ENCODE results near the gene SLC16A11. TPM values are rescaled to one million over a fixed set of nuclear protein-coding genes. Genes with fewer than 3 reads are reported as not detected.

Gene SLC16A11
- total and polyA plus RNA-seq, 8 donors, result 0.68 to 3.7 (median 2.3) TPM; not detected in 5

- intact Hi-C loops (cut with DNase I; ENCODE audit: low total_unique reads), result no loop called here
- TF ChIP-seq POLR2A (IDR thresholded peaks at IDR 0.05), result no peak
- TF ChIP-seq POLR2AphosphoS5 (IDR thresholded peaks at IDR 0.05), result no peak
- no peak for TF ChIP-seq CTCF (IDR thresholded peaks at IDR 0.05)
- TF ChIP-seq EP300 (IDR thresholded peaks at IDR 0.05), result no peak
These were observed 33.4 kb downstream of the SLC16A11 start for GRCh38 chr17:7010523-7010922.

GRCh38 chr17:7007143-7007542 lies 36.7 kb downstream of the SLC16A11 start:
- TF ChIP-seq POLR2AphosphoS5 (IDR thresholded peaks at IDR 0.05), result no peak
- no peak for TF ChIP-seq POLR2A (IDR thresholded peaks at IDR 0.05)
- Histone ChIP-seq H3K9me3 (no peaks in the 10 kb centered on the region), H3K27me3 (no peaks in the 10 kb centered on the region), H3K27ac (no peak overlapping the region), H3K4me3 (no peak overlapping the region), H3K4me1 (peaks cover 22 to 49% (median 37%) of the 10 kb centered on the region in 4 donors), H3K36me3 (peaks cover 11 to 58% (median 49%) of the 10 kb centered on the region in 4 donors)
- DNase-seq, result no peak
- intact Hi-C loops (cut with DNase I; ENCODE audit: low total_unique reads), result loop anchor here (10.0 kb wide), 1 partner anchor 342 kb away; no protein-coding TSS in a partner anchor
- WGBS, 5 donors, result 77 to 89% (median 88%) methylated on average over 2 of the region's 2 CpGs

More at GRCh38 chr17:7010523-7010922, 33.4 kb downstream of the SLC16A11 start:
- Histone ChIP-seq H3K27ac (no peak overlapping the region), H3K9me3 (no peaks in the 10 kb centered on the region), H3K4me3 (peak overlapping the region in 3 of 4 donors; percentile 79 to 92 (median 83)), H3K4me1 (peaks cover 30 to 69% (median 54%) of the 10 kb centered on the region in 4 donors), H3K27me3 (no peaks in the 10 kb centered on the region), H3K36me3 (peaks cover 7 to 42% (median 34%) of the 10 kb centered on the region in 4 donors)
- WGBS, 5 donors, result 89 to 97% (median 94%) methylated on average over 2 of the region's 2 CpGs
- no peak for DNase-seq

GRCh38 chr17:7005716-7006115 lies 38.2 kb downstream of the SLC16A11 start:
- TF ChIP-seq POLR2AphosphoS5 (IDR thresholded peaks at IDR 0.05), result no peak
- no peak for TF ChIP-seq POLR2A (IDR thresholded peaks at IDR 0.05)
- no peak for TF ChIP-seq CTCF (IDR thresholded peaks at IDR 0.05)
- TF ChIP-seq EP300 (IDR thresholded peaks at IDR 0.05), result no peak
- intact Hi-C loops (cut with DNase I; ENCODE audit: low total_unique reads), result loop anchor here (10.0 kb wide), 1 partner anchor 341 kb away; no protein-coding TSS in a partner anchor
- Histone ChIP-seq H3K27ac (no peak overlapping the region), H3K27me3 (no peaks in the 10 kb centered on the region), H3K4me3 (no peak overlapping the region), H3K4me1 (peaks cover 10 to 36% (median 24%) of the 10 kb centered on the region in 4 donors), H3K36me3 (peaks cover 23 to 72% (median 63%) of the 10 kb centered on the region in 4 donors), H3K9me3 (no peaks in the 10 kb centered on the region)
- WGBS, 5 donors, result 69 to 83% (median 74%) methylated on average over 6 to 7 of the region's 7 CpGs
- DNase-seq, result no peak

- Histone ChIP-seq H3K4me3 (no peak overlapping the region), H3K9me3 (no peaks in the 10 kb centered on the region), H3K36me3 (peaks cover 25 to 77% (median 69%) of the 10 kb centered on the region in 4 donors), H3K4me1 (peaks cover 2 to 25% (median 14%) of the 10 kb centered on the region in 4 donors), H3K27me3 (no peaks in the 10 kb centered on the region), H3K27ac (no peak overlapping the region)
- 77 to 91% (median 85%) methylated on average over 2 of the region's 2 CpGs for WGBS, 5 donors
- TF ChIP-seq POLR2AphosphoS5 (IDR thresholded peaks at IDR 0.05), result no peak
- TF ChIP-seq EP300 (IDR thresholded peaks at IDR 0.05), result no peak
- TF ChIP-seq POLR2A (IDR thresholded peaks at IDR 0.05), result no peak
- TF ChIP-seq CTCF (IDR thresholded peaks at IDR 0.05), result peak in 5 of 7 experiments; percentile 15 to 68 (median 48)
- DNase-seq, result peak in 1 of 2 donors; percentile 81
- intact Hi-C loops (cut with DNase I; ENCODE audit: low total_unique reads), result loop anchor here (5.0 to 10.0 kb wide), 2 partner anchors 87 to 340 kb away; no protein-coding TSS in a partner anchor
These were observed 39.3 kb downstream of the SLC16A11 start for GRCh38 chr17:7004398-7005253.

Data from stomach (tissue), 9 donors.